Keratinocyte (primary cell): ENCODE data around the gene LENG1.

Experiments
- CTCF ChIP-seq, 3 experiments: IDR thresholded peaks in 1 of 3; conservative IDR thresholded peaks in 1 of 3; optimal IDR thresholded peaks in 1 of 3; 2 replicates in 2 of 3; 3 replicates in 1 of 3; pipeline versions ENCODE3 to v1.5.1; 2011; ENCODE audit warnings: low read length in 3 of 3, mild to moderate bottlenecking in 3 of 3, moderate library complexity in 2 of 3, control low read depth in 1 of 3, inconsistent platforms in 1 of 3; ENCODE audit not compliant: insufficient read depth in 2 of 3; ENCODE audit errors: extremely low read depth in 1 of 3
- EZH2 ChIP-seq: IDR thresholded peaks from one replicate; pipeline ENCODE4 v1.6.1; 2012; ENCODE audit warnings: inconsistent platforms, mild to moderate bottlenecking, low read length, moderate library complexity

- TF ChIP-seq CTCF (optimal IDR thresholded peaks at IDR 0.05 in 1 of 3, IDR thresholded peaks at IDR 0.05 in 1 of 3, conservative IDR thresholded peaks at IDR 0.05 in 1 of 3; ENCODE audit: extremely low read depth in 1 of 3, insufficient read depth in 2 of 3, low read length in 3 of 3): no peak
- no peak for TF ChIP-seq EZH2
Measured at GRCh38 chr19:54179262-54179852, 19.8 kb upstream of the LENG1 start.
